Spleen (tissue), 11 donors: ENCODE results near the gene ACVRL1. TPM values are rescaled to one million over a fixed set of nuclear protein-coding genes. Genes with fewer than 3 reads are reported as not detected.

Source experiments
- DNase-seq: peaks from one replicate; pipeline ENCODE4 v3.0.0-alpha.2; 2020
- H3K27ac ChIP-seq, 8 donors: fragments of 200-600 bp; sonication (generic) in 7 of 8; 1 replicate in 4 of 8; 2 replicates in 4 of 8; pipeline versions ENCODE4 v1.5.0 to v1.8.0; 2016 to 2021; ENCODE audit warnings: inconsistent platforms in 4 of 8, mild to moderate bottlenecking in 4 of 8, moderate library complexity in 1 of 8
- H3K27me3 ChIP-seq, 7 donors: fragments of 200-600 bp; sonication (generic) in 6 of 7; replicated peaks in 1 of 7; 1 replicate in 4 of 7; 2 replicates in 3 of 7; pipeline versions ENCODE4 v1.5.0 to v1.8.0; 2016 to 2021; ENCODE audit warnings: inconsistent platforms in 3 of 7, mild to moderate bottlenecking in 1 of 7
- H3K36me3 ChIP-seq, 6 donors: fragments of 200-600 bp; sonication (generic) in 5 of 6; 1 replicate in 4 of 6; 2 replicates in 2 of 6; pipeline versions ENCODE4 v1.5.0 to v1.8.0; 2016 to 2021; ENCODE audit warnings: inconsistent platforms in 2 of 6
- H3K4me1 ChIP-seq, 6 donors: fragments of 200-600 bp; sonication (generic) in 5 of 6; 1 replicate in 3 of 6; 2 replicates in 3 of 6; pipeline versions ENCODE4 v1.5.0 to v1.8.0; 2016 to 2021; ENCODE audit warnings: inconsistent platforms in 3 of 6
- H3K4me3 ChIP-seq, 8 donors: fragments of 200-600 bp; sonication (generic) in 7 of 8; 1 replicate in 4 of 8; 2 replicates in 4 of 8; pipeline versions ENCODE4 v1.5.0 to v1.8.0; 2016 to 2021; ENCODE audit warnings: inconsistent platforms in 4 of 8, mild to moderate bottlenecking in 4 of 8, moderate library complexity in 2 of 8
- H3K9me3 ChIP-seq, 8 donors: fragments of 200-600 bp; sonication (generic) in 7 of 8; 1 replicate in 4 of 8; 2 replicates in 4 of 8; pipeline versions ENCODE4 v1.5.0 to v1.8.0; 2016 to 2021; ENCODE audit warnings: inconsistent platforms in 4 of 8
- CTCF ChIP-seq, 11 experiments: fragments of 200-600 bp in 7 of 11; fragments of 450-650 bp in 4 of 11; sonication (generic) in 4 of 11; IDR thresholded peaks in 8 of 11; conservative IDR thresholded peaks in 3 of 11; 1 replicate in 7 of 11; 2 replicates in 4 of 11; pipeline versions ENCODE4 v1.4.0 to v1.8.0; 2016 to 2021; ENCODE audit warnings: antibody characterized with exemption in 11 of 11, inconsistent platforms in 4 of 11, mild to moderate bottlenecking in 1 of 11
- POLR2A ChIP-seq, 3 donors: fragments of 450-650 bp; IDR thresholded peaks; one replicate each; pipeline ENCODE4 v1.5.1; 2017; ENCODE audit warnings: antibody characterized with exemption in 3 of 3, mild to moderate bottlenecking in 1 of 3
- POLR2AphosphoS5 ChIP-seq, 3 donors: sonication (generic); formaldehyde crosslinking; IDR thresholded peaks; one replicate each; pipeline ENCODE4 v1.5.1; 2017; ENCODE audit warnings: antibody characterized with exemption in 3 of 3
- WGBS, 5 donors: extraction: QIAGEN DNeasy Blood & Tissue Kit in 3 of 5; methylation state at CpG; one replicate each; pipeline versions ENCODE4 v1.1.5 to v1.1.7; 2013 to 2018; 5-methylcytosine and 5-hydroxymethylcytosine counted together
- intact Hi-C: fragments of 100-400 bp; cut with DNase I; formaldehyde crosslinking; loops from one replicate; pipeline ENCODE4 v1.15.0; 2023; ENCODE audit warnings: low total_unique reads
- polyA plus RNA-seq, 3 donors: library from polyadenylated mRNA; stranded (reverse); fragments of 200-250 nt; gene quantifications; one replicate each; pipeline ENCODE4 v1.2.1, GENCODE V29; 2013
- total RNA-seq, 7 donors: library from RNA; depleted of rRNA in 3 of 7; stranded (reverse); fragments of >200 nt in 3 of 7; fragmentation: NEBNext Ultra II Directional in 4 of 7; extraction: Animal tissue kit (Norgen Biotek cat#: 25700) in 4 of 7; gene quantifications; one replicate each; pipeline versions ENCODE4 v1.1.0 to v1.2.1, GENCODE V29; 2016 to 2021
- donor health status: healthy with polysubstance abuse.
- donor health status: DM: no; HTN: no; CAD: no; lungs with moderate emphysema.
- donor health status: DM: no; HTN: no; CAD: no.
- donor health status: Bipolar disorder and iron deficiency.
- donor health status: healthy.
- donor health status: DM: no; HTN: no; CAD: no.
- donor health status: DM: yes; HTN: yes; CAD: no.

ACVRL1 gene
- total and polyA plus RNA-seq, 10 donors = 12.5 to 109 (median 89.1) TPM

- peak overlapping the region; percentile 66 to 93 (median 88) for H3K27ac ChIP-seq
- peaks cover 0 to 33% (median 9%) of the 10 kb centered on the region in 7 donors for H3K27me3 ChIP-seq
- no peaks in the 10 kb centered on the region for H3K36me3 ChIP-seq
- no peak overlapping the region for H3K4me3 ChIP-seq
- DNase-seq = no peak
- TF ChIP-seq CTCF (IDR thresholded peaks at IDR 0.05 in 8 of 11, conservative IDR thresholded peaks at IDR 0.05 in 3 of 11) (no peak), POLR2A (IDR thresholded peaks at IDR 0.05) (no peak)
- intact Hi-C loops = no loop called here
- no peaks in the 10 kb centered on the region for H3K9me3 ChIP-seq
- peaks cover 10 to 60% (median 34%) of the 10 kb centered on the region in 6 donors for H3K4me1 ChIP-seq
Observed at GRCh38 chr12:51904951-51905470, 2.3 kb upstream of the ACVRL1 start.

GRCh38 chr12:51905471-51906429, 1.6 kb upstream of the ACVRL1 start:
- H3K4me3 ChIP-seq = peak overlapping the region in 2 of 8 donors; percentile 58 to 70
- DNase-seq = no peak

GRCh38 chr12:51906430-51907082, 748 bp upstream of the ACVRL1 start:
- TF ChIP-seq POLR2A (IDR thresholded peaks at IDR 0.05) (no peak), POLR2AphosphoS5 (IDR thresholded peaks at IDR 0.05) (peak in 1 of 3 donors; percentile 36)
- H3K27me3 ChIP-seq = peaks cover 0 to 33% (median 9%) of the 10 kb centered on the region in 7 donors
- peak overlapping the region; percentile 14 to 70 (median 38) for H3K4me3 ChIP-seq
- peak overlapping the region; percentile 66 to 93 (median 88) for H3K27ac ChIP-seq
- H3K9me3 ChIP-seq = no peaks in the 10 kb centered on the region
- H3K36me3 ChIP-seq = no peaks in the 10 kb centered on the region
- 27 to 58% (median 35%) methylated on average over 13 to 23 of the region's 23 CpGs for WGBS, 5 donors
- H3K4me1 ChIP-seq = peaks cover 25 to 75% (median 49%) of the 10 kb centered on the region in 6 donors
- no peak for DNase-seq
- intact Hi-C loops = no loop called here

More at GRCh38 chr12:51905471-51906429, 1.6 kb upstream of the ACVRL1 start:
- peak overlapping the region; percentile 66 to 93 (median 88) for H3K27ac ChIP-seq
- intact Hi-C loops = no loop called here
- peak in 1 of 3 donors; percentile 26 for TF ChIP-seq POLR2AphosphoS5 (IDR thresholded peaks at IDR 0.05)
- TF ChIP-seq POLR2A (IDR thresholded peaks at IDR 0.05) = no peak
- peaks cover 17 to 67% (median 41%) of the 10 kb centered on the region in 6 donors for H3K4me1 ChIP-seq
- 42 to 66% (median 53%) methylated on average over 17 to 18 of the region's 18 CpGs for WGBS, 5 donors
- no peaks in the 10 kb centered on the region for H3K36me3 ChIP-seq
- peaks cover 0 to 33% (median 9%) of the 10 kb centered on the region in 7 donors for H3K27me3 ChIP-seq
- no peaks in the 10 kb centered on the region for H3K9me3 ChIP-seq

GRCh38 chr12:51907856-51908425, 637 bp downstream of the ACVRL1 start:
- peak overlapping the region; percentile 31 to 70 (median 38) for H3K4me3 ChIP-seq
- H3K27me3 ChIP-seq = peaks cover 0 to 33% (median 9%) of the 10 kb centered on the region in 7 donors
- H3K4me1 ChIP-seq = peaks cover 36 to 89% (median 63%) of the 10 kb centered on the region in 6 donors
- no peak for TF ChIP-seq CTCF (IDR thresholded peaks at IDR 0.05 in 8 of 11, conservative IDR thresholded peaks at IDR 0.05 in 3 of 11)
- TF ChIP-seq POLR2AphosphoS5 (IDR thresholded peaks at IDR 0.05) = no peak
- TF ChIP-seq POLR2A (IDR thresholded peaks at IDR 0.05) = no peak
- peak; percentile 58 for DNase-seq
- H3K36me3 ChIP-seq = no peaks in the 10 kb centered on the region
- H3K9me3 ChIP-seq = no peaks in the 10 kb centered on the region
- WGBS, 5 donors = 53 to 75% (median 66%) methylated on average over 7 of the region's 7 CpGs
- H3K27ac ChIP-seq = peak overlapping the region; percentile 66 to 93 (median 88)
- intact Hi-C loops = no loop called here
